Skeletal muscle cell (primary cell): ENCODE data around the gene TEF.

Experiments
- DNase-seq: peaks from one replicate; pipeline ENCODE4 v3.0.0-alpha.2; 2010; ENCODE audit warnings: low read depth
- H3K4me3 ChIP-seq: 2 replicates; pipeline ENCODE4 v1.5.1; 2011; ENCODE audit warnings: low read depth, mild to moderate bottlenecking, control low read depth, low read length, moderate library complexity

Gene TEF

DNA sequence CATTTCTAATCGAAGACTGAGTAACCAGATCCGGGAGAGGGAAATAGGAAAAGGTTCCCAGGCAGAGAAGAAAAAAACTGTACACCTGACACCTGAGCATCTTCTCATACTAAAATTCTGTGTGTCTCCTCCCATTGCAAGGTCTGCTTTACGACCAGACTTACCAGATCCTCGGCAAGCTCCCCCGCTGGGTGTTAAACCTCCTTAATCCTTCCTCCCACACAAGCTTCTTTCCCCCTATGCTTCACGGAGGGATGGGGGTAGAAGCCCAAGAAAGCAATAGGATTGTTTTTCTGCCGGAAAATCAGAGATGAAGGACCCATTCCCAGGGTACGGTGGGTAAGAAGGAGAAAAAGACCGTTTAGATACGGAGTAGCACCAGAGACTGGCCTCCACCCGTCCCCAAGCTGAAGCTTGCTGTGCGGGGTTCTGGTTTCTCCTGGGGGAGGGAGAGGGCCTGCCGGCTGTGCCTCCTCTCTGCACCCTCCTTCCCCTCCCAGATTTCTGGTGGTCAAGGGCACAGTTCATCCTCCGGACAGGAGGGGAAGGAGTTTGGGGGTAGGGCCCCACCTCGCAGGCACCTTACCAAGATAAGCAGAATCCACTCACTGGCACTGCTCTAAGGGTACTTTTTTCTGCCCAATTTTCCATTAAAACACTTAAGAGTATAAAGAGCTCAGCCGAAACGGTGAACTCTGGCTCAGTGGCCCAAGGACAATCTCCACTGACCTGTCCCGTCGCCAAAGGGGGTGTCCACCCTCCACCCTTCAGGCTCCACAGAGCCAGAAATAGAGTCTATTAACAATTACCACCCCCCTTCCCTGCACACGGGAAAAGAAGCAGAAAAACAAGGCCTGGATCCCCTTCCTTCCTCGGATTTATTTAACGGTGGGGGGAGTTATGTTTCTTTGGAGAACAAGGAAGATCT, 63.7 kb downstream of the TEF start:
- peak overlapping the region; percentile 84 for H3K4me3 ChIP-seq
- DNase-seq = no peak

GRCh38 chr22:41446057-41446501, 64.3 kb downstream of the TEF start:
- H3K4me3 ChIP-seq = peak overlapping the region; percentile 84
- no peak for DNase-seq

- peak; percentile 90 for DNase-seq
- H3K4me3 ChIP-seq = peak within 1 kb of the TSS; percentile 84
These were observed 65.1 kb downstream of the TEF start, which contains the start of gene TOB2 for GRCh38 chr22:41446639-41447434. Gene TOB2 (minus strand): TSS chr22:41446801. CDS start chr22:41437345, 9,456 bp downstream.

GRCh38 chr22:41447435-41448188, 65.9 kb downstream of the TEF start:
- peak; percentile 34 for DNase-seq

DNA sequence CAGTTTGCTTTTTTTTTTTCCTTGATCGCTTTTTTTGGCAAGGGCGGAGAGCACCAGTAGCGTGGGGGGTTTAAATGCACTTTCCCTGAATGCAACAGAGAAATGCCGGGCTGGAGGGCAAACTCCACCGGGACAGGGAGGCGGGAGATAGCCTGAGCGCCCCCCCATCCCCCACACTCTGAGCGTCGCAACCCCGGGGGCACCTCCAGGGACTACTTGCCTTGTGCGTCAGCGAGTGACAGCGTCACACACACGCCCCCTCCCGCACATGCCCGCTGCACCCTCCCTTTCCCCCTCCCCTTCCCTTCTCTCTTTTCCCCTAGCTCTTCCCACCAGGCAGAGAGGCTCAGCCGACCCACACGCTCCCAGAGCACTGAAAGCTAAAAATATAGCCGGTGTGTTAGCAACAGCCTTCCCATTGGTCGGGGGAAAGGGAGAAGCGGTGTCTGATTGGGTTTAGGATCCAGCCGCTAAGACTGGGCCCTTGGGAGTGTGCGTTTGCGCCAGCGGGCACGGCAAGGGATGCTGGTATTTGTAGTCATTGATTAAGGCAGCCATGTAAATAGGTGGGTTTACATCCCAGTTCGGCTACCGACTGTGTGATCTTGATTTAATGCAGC, 66.6 kb downstream of the TEF start:
- H3K4me3 ChIP-seq = peak overlapping the region; percentile 84
- DNase-seq = peak; percentile 99

More at GRCh38 chr22:41447435-41448188, 65.9 kb downstream of the TEF start:
- peak overlapping the region; percentile 84 for H3K4me3 ChIP-seq
